Activated CD4-positive, alpha-beta memory T cell treated with anti-CD3 and anti-CD28 coated beads for 36 hours (primary cell): ENCODE results near the gene SLC24A3. TPM values are rescaled to one million over a fixed set of nuclear protein-coding genes. Genes with fewer than 3 reads are reported as not detected.

Source experiments
- CTCF ChIA-PET: fragments of 350-600 bp; sonication (Branson Sonifier 250); formaldehyde crosslinking; loops from one replicate; lab custom pipeline; 2021; ENCODE audit warnings: antibody characterized with exemption, inconsistent platforms; lab: Charles Lee
- POLR2A ChIA-PET: fragments of 350-600 bp; sonication (Branson Sonifier 250); formaldehyde crosslinking; loops from one replicate; lab custom pipeline; 2021; ENCODE audit warnings: antibody characterized with exemption; lab: Charles Lee
- DNase-seq: peaks from one replicate; pipeline ENCODE4 v3.0.0-alpha.2; 2020
- H3K27ac Mint-ChIP-seq: one replicate; pipeline ENCODE4 v1.8.0; 2021; ENCODE audit warnings: mixed read lengths
- H3K27me3 Mint-ChIP-seq: one replicate; pipeline ENCODE4 v1.8.0; 2021; ENCODE audit warnings: mixed read lengths
- H3K36me3 Mint-ChIP-seq: one replicate; pipeline ENCODE4 v1.8.0; 2021; ENCODE audit warnings: mixed read lengths
- H3K4me1 Mint-ChIP-seq: one replicate; pipeline ENCODE4 v1.8.0; 2021; ENCODE audit warnings: low read depth, mixed read lengths
- H3K4me3 Mint-ChIP-seq: one replicate; pipeline ENCODE4 v1.8.0; 2021; ENCODE audit warnings: mild to moderate bottlenecking, mixed read lengths
- H3K9me3 Mint-ChIP-seq: one replicate; pipeline ENCODE4 v1.8.0; 2021; ENCODE audit warnings: mixed read lengths
- intact Hi-C: fragments of 100-400 bp; cut with micrococcal nuclease; formaldehyde crosslinking; loops from one replicate; pipeline ENCODE4 v1.15.1; 2023
- total RNA-seq, 2 experiments: library from RNA; stranded (reverse); gene quantifications; one replicate each; pipeline ENCODE4 v1.2.3, GENCODE V29; 2021

The SLC24A3 gene
- total RNA-seq, 2 experiments from 2014 or later = not detected

- Mint-ChIP-seq H3K4me1 (no peaks in the 10 kb centered on the region), H3K4me3 (no peak overlapping the region), H3K27ac (no peak overlapping the region), H3K36me3 (no peaks in the 10 kb centered on the region), H3K27me3 (no peaks in the 10 kb centered on the region), H3K9me3 (no peaks in the 10 kb centered on the region)
- POLR2A ChIA-PET = no interaction called here
- CTCF ChIA-PET = no interaction called here
- no peak for DNase-seq
- intact Hi-C loops = no loop called here
Observed at GRCh38 chr20:19371112-19371511, 158.7 kb downstream of the SLC24A3 start.

DNA sequence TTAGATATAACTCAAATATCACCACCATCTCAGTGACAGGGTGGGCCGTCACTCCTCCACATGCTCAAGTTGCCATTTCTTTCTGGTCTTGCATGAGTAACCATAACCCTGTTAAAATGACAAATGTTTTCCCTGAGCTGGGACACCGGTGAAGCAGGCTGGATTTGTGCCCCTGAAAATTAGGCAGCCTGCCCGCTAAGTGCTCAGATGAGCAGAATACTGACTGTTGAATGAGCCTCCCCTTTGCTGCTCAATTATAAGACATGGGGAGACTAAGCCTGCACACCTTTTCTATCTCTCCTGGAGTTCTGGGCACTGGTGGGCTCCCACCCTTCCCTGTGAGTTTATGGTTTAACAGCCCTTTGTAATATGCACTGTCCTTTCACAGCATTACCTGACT is 161.8 kb downstream of the SLC24A3 start:
- H3K27ac Mint-ChIP-seq = no peak overlapping the region
- H3K27me3 Mint-ChIP-seq = no peaks in the 10 kb centered on the region
- no peak for DNase-seq
- no peaks in the 10 kb centered on the region for H3K4me1 Mint-ChIP-seq
- CTCF ChIA-PET = interaction anchor here (0.6 kb wide), 1 partner anchor 333 kb away, joined by 3 read pairs; no protein-coding TSS in a partner anchor
- POLR2A ChIA-PET = no interaction called here
- no peaks in the 10 kb centered on the region for H3K36me3 Mint-ChIP-seq
- no peaks in the 10 kb centered on the region for H3K9me3 Mint-ChIP-seq
- intact Hi-C loops = no loop called here
- H3K4me3 Mint-ChIP-seq = no peak overlapping the region

- ChIA-PET POLR2A (no interaction called here), CTCF (no interaction called here)
- intact Hi-C loops = no loop called here
Observed at GRCh38 chr20:19375395-19375794, 163.0 kb downstream of the SLC24A3 start.

DNA sequence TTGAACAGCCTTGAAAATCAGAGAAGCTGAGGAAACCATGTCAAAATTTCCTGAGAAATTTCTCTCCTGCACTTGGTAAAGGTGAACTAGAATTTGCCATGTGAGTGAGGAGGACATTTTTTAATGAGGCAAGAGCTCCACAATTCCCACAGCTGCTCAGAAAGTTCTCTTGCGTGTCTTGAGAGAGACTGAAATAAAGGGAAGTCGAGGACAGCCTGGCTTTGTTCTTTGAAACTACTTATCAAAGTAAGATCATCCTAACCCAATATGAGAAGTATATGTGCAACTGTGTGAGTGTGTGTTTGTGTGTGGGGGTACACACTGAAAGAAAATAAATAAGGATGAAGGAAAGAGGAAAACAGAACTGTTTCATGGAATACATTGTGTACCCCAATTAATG is 163.4 kb downstream of the SLC24A3 start:
- DNase-seq = no peak
- CTCF ChIA-PET = no interaction called here
- Mint-ChIP-seq H3K27ac (no peak overlapping the region), H3K4me1 (no peaks in the 10 kb centered on the region), H3K36me3 (no peaks in the 10 kb centered on the region), H3K9me3 (no peaks in the 10 kb centered on the region), H3K4me3 (no peak overlapping the region), H3K27me3 (no peaks in the 10 kb centered on the region)
- POLR2A ChIA-PET = no interaction called here
- intact Hi-C loops = no loop called here

More at GRCh38 chr20:19375395-19375794, 163.0 kb downstream of the SLC24A3 start:
- H3K27ac Mint-ChIP-seq = no peak overlapping the region
- no peaks in the 10 kb centered on the region for H3K36me3 Mint-ChIP-seq
- no peak overlapping the region for H3K4me3 Mint-ChIP-seq
- no peaks in the 10 kb centered on the region for H3K9me3 Mint-ChIP-seq
- no peaks in the 10 kb centered on the region for H3K27me3 Mint-ChIP-seq
- H3K4me1 Mint-ChIP-seq = no peaks in the 10 kb centered on the region
- no peak for DNase-seq

- no peak for DNase-seq
- H3K9me3 Mint-ChIP-seq = no peaks in the 10 kb centered on the region
- ChIA-PET POLR2A (no interaction called here), CTCF (no interaction called here)
- H3K27me3 Mint-ChIP-seq = no peaks in the 10 kb centered on the region
- H3K4me3 Mint-ChIP-seq = no peak overlapping the region
- no peaks in the 10 kb centered on the region for H3K4me1 Mint-ChIP-seq
- no peak overlapping the region for H3K27ac Mint-ChIP-seq
- no peaks in the 10 kb centered on the region for H3K36me3 Mint-ChIP-seq
- intact Hi-C loops = no loop called here
Observed at GRCh38 chr20:19376451-19377229, 164.2 kb downstream of the SLC24A3 start.

GRCh38 chr20:19378058-19378457 is 165.6 kb downstream of the SLC24A3 start:
- ChIA-PET CTCF (no interaction called here), POLR2A (no interaction called here)
- H3K4me1 Mint-ChIP-seq = no peaks in the 10 kb centered on the region
- intact Hi-C loops = no loop called here
- H3K9me3 Mint-ChIP-seq = no peaks in the 10 kb centered on the region
- H3K36me3 Mint-ChIP-seq = no peaks in the 10 kb centered on the region
- DNase-seq = no peak
- no peaks in the 10 kb centered on the region for H3K27me3 Mint-ChIP-seq
- no peak overlapping the region for H3K27ac Mint-ChIP-seq
- no peak overlapping the region for H3K4me3 Mint-ChIP-seq

GRCh38 chr20:19380211-19380610 is 167.8 kb downstream of the SLC24A3 start:
- intact Hi-C loops = no loop called here
- Mint-ChIP-seq H3K4me1 (no peaks in the 10 kb centered on the region), H3K27me3 (no peaks in the 10 kb centered on the region), H3K4me3 (no peak overlapping the region), H3K27ac (no peak overlapping the region), H3K36me3 (no peaks in the 10 kb centered on the region), H3K9me3 (no peaks in the 10 kb centered on the region)
- POLR2A ChIA-PET = no interaction called here
- CTCF ChIA-PET = no interaction called here
- DNase-seq = no peak

DNA sequence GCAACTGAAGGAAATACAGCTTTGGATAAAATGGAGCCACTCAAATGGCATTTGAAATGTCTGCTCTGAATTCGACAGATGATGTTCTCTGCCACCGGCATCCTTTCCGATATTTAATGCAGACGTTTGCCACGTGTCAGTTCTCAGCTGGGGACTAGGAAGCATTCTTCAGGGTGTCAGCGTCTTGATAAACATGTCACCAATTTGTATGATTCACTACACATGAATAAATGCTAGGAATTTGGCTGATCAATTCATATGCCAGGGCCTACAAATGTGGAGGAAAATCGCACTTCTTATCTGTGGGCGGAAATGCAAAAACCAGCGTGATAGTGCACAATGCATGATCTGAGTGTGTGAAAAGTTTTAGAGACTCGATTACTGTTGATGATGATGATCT is 169.5 kb downstream of the SLC24A3 start:
- H3K4me1 Mint-ChIP-seq = no peaks in the 10 kb centered on the region

GRCh38 chr20:19382386-19383340 is 170.2 kb downstream of the SLC24A3 start:
- no peak overlapping the region for H3K27ac Mint-ChIP-seq
- H3K4me1 Mint-ChIP-seq = no peaks in the 10 kb centered on the region
- no peaks in the 10 kb centered on the region for H3K36me3 Mint-ChIP-seq
- no peak overlapping the region for H3K4me3 Mint-ChIP-seq
- H3K9me3 Mint-ChIP-seq = no peaks in the 10 kb centered on the region
- intact Hi-C loops = no loop called here
- DNase-seq = no peak
- ChIA-PET CTCF (no interaction called here), POLR2A (no interaction called here)
- H3K27me3 Mint-ChIP-seq = no peaks in the 10 kb centered on the region

More for the DNA sequence above, 169.5 kb downstream of the SLC24A3 start:
- POLR2A ChIA-PET = no interaction called here
- no peak overlapping the region for H3K27ac Mint-ChIP-seq
- H3K36me3 Mint-ChIP-seq = no peaks in the 10 kb centered on the region
- no peaks in the 10 kb centered on the region for H3K9me3 Mint-ChIP-seq
- CTCF ChIA-PET = no interaction called here
- intact Hi-C loops = no loop called here
- H3K27me3 Mint-ChIP-seq = no peaks in the 10 kb centered on the region
- H3K4me3 Mint-ChIP-seq = no peak overlapping the region
- DNase-seq = no peak

- intact Hi-C loops = no loop called here
- H3K27me3 Mint-ChIP-seq = no peaks in the 10 kb centered on the region
- peaks cover 6% of the 10 kb centered on the region for H3K9me3 Mint-ChIP-seq
- no peak for DNase-seq
- no peak overlapping the region for H3K4me3 Mint-ChIP-seq
- H3K4me1 Mint-ChIP-seq = no peaks in the 10 kb centered on the region
- H3K36me3 Mint-ChIP-seq = no peaks in the 10 kb centered on the region
- no peak overlapping the region for H3K27ac Mint-ChIP-seq
- CTCF ChIA-PET = no interaction called here
- POLR2A ChIA-PET = no interaction called here
Observed at GRCh38 chr20:19384940-19385339, 172.5 kb downstream of the SLC24A3 start.

DNA sequence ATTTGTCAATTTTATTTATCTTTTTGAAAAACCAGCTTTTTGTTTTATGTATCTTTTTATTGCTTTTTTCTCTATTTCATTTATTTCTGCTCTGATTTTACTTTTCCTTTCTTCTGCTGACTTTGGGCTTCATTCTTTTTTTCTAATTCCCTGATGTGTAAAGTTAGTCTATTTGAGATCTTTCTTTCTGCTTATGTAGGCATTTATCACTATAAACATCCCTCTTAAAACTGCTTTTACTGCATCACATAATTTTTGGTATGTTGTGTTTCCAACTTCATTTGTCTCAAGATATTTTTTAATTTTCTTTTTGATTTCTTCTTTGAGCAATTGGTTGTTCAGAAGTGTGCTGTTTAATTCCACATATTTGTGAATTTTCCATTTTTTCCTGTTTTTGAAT is 174.8 kb downstream of the SLC24A3 start:
- H3K36me3 Mint-ChIP-seq = no peaks in the 10 kb centered on the region
- H3K27me3 Mint-ChIP-seq = no peaks in the 10 kb centered on the region
- H3K4me1 Mint-ChIP-seq = no peaks in the 10 kb centered on the region
- H3K9me3 Mint-ChIP-seq = peaks cover 9% of the 10 kb centered on the region
- H3K4me3 Mint-ChIP-seq = no peak overlapping the region
- intact Hi-C loops = no loop called here
- H3K27ac Mint-ChIP-seq = no peak overlapping the region
- POLR2A ChIA-PET = no interaction called here
- no peak for DNase-seq
- CTCF ChIA-PET = no interaction called here

GRCh38 chr20:19392344-19393130 is 180.1 kb downstream of the SLC24A3 start:
- Mint-ChIP-seq H3K27me3 (no peaks in the 10 kb centered on the region), H3K4me1 (no peaks in the 10 kb centered on the region), H3K4me3 (no peak overlapping the region), H3K27ac (no peak overlapping the region), H3K9me3 (peaks cover 9% of the 10 kb centered on the region), H3K36me3 (no peaks in the 10 kb centered on the region)
- DNase-seq = no peak
- intact Hi-C loops = no loop called here
- ChIA-PET CTCF (no interaction called here), POLR2A (no interaction called here)
